Cardiac septum (tissue), 1 donor: ENCODE measurements around the gene BCL2L11. TPM values are rescaled to one million over a fixed set of nuclear protein-coding genes. Genes with fewer than 3 reads are reported as not detected.

Experiments used
- DNase-seq: peaks from one replicate; pipeline ENCODE4 v3.0.0-alpha.2; 2020; ENCODE audit warnings: low spot score
- intact Hi-C: fragments of 100-400 bp; cut with DNase I; formaldehyde crosslinking; loops from one replicate; pipeline ENCODE4 v1.14.0; 2022
- total RNA-seq: library from RNA; stranded (reverse); fragmentation: NEBNext Ultra II Directional; extraction: Animal tissue kit (Norgen Biotek cat#: 25700); gene quantifications from one replicate; pipeline ENCODE4 v1.2.1, GENCODE V29; 2021
- donor health status: DM: no; HTN: no; CAD: no.

BCL2L11 gene
- total RNA-seq, 1 donor from 2014 or later = 5.2 TPM

- no peak for DNase-seq
- intact Hi-C loops = no loop called here
These were observed 87.1 kb downstream of the BCL2L11 start for GRCh38 chr2:111207851-111208250.

GRCh38 chr2:111208639-111209038, 87.9 kb downstream of the BCL2L11 start:
- no peak for DNase-seq
- intact Hi-C loops = no loop called here

GRCh38 chr2:111209045-111209514, 88.4 kb downstream of the BCL2L11 start:
- no peak for DNase-seq
- intact Hi-C loops = no loop called here

GRCh38 chr2:111210036-111210435, 89.3 kb downstream of the BCL2L11 start:
- DNase-seq = no peak
- intact Hi-C loops = no loop called here

- intact Hi-C loops = no loop called here
- no peak for DNase-seq
These were observed 93.2 kb downstream of the BCL2L11 start for GRCh38 chr2:111213877-111214276.

GRCh38 chr2:111216811-111217652, 96.3 kb downstream of the BCL2L11 start:
- DNase-seq = no peak
- intact Hi-C loops = no loop called here
